Mesendoderm (in vitro differentiated cells): Measurements from ENCODE around the gene ABHD2. TPM values are rescaled to one million over a fixed set of nuclear protein-coding genes. Genes with fewer than 3 reads are reported as not detected.
"Not testable (repeated sequence)": the region's sequence is repeated elsewhere in the genome, so short reads cannot be mapped to it uniquely, and the experiment has no call there.

Experiments
- DNase-seq: peaks from one replicate; pipeline ENCODE4 v3.0.0; 2013
- H2AK5ac ChIP-seq: 2 replicates; pipeline ENCODE4 v1.6.1; 2013; ENCODE audit warnings: low read length, inconsistent platforms
- H2BK120ac ChIP-seq: 2 replicates; pipeline ENCODE4 v1.6.1; 2013; ENCODE audit warnings: low read depth, mild to moderate bottlenecking, low read length, moderate library complexity, mixed read lengths
- H2BK15ac ChIP-seq: replicated peaks from 2 replicates; pipeline ENCODE4 v1.6.1; 2013; ENCODE audit warnings: low read depth, mild to moderate bottlenecking, moderate library complexity
- H2BK5ac ChIP-seq: 2 replicates; pipeline ENCODE4 v1.6.1; 2013; ENCODE audit warnings: low read length, inconsistent platforms
- H3K18ac ChIP-seq: 2 replicates; pipeline ENCODE4 v1.6.1; 2013; ENCODE audit warnings: mild to moderate bottlenecking, low read length, mixed read lengths
- H3K23ac ChIP-seq: one replicate; pipeline ENCODE4 v1.6.1; 2013; ENCODE audit warnings: low read length
- H3K27ac ChIP-seq: 2 replicates; pipeline ENCODE4 v1.5.1; 2013; ENCODE audit warnings: low read depth, mild to moderate bottlenecking, inconsistent platforms, low read length, moderate library complexity
- H3K27me3 ChIP-seq: 2 replicates; pipeline ENCODE4 v1.6.1; 2013; ENCODE audit warnings: low read length, control low read depth, mild to moderate bottlenecking, inconsistent platforms; ENCODE audit not compliant: insufficient read depth, poor library complexity
- H3K36me3 ChIP-seq: 2 replicates; pipeline ENCODE4 v1.6.1; 2013; ENCODE audit warnings: low read length, inconsistent platforms; ENCODE audit not compliant: control insufficient read depth, insufficient read depth
- H3K4ac ChIP-seq: one replicate; pipeline ENCODE4 v1.6.1; 2013; ENCODE audit warnings: low read depth, mild to moderate bottlenecking, low read length, moderate library complexity
- H3K4me1 ChIP-seq: 2 replicates; pipeline ENCODE4 v1.6.1; 2013; ENCODE audit warnings: low read depth, low read length, inconsistent platforms; ENCODE audit not compliant: control insufficient read depth
- H3K4me2 ChIP-seq: 2 replicates; pipeline ENCODE4 v1.6.1; 2013; ENCODE audit warnings: low read length
- H3K4me3 ChIP-seq: 2 replicates; pipeline ENCODE4 v1.5.1; 2013; ENCODE audit warnings: mild to moderate bottlenecking, low read length
- H3K56ac ChIP-seq: one replicate; pipeline ENCODE4 v1.6.1; 2013; ENCODE audit warnings: low read length
- H3K79me1 ChIP-seq: 2 replicates; pipeline ENCODE4 v1.6.1; 2013; ENCODE audit warnings: low read length, inconsistent platforms
- H3K79me2 ChIP-seq: 2 replicates; pipeline ENCODE4 v1.6.1; 2013; ENCODE audit warnings: mild to moderate bottlenecking, low read length; ENCODE audit not compliant: control insufficient read depth, insufficient read depth
- H3K9ac ChIP-seq: 2 replicates; pipeline ENCODE4 v1.6.1; 2013; ENCODE audit warnings: low read length, inconsistent platforms
- H4K5ac ChIP-seq: one replicate; pipeline ENCODE4 v1.6.1; 2013; ENCODE audit warnings: low read length
- H4K8ac ChIP-seq: one replicate; pipeline ENCODE4 v1.6.1; 2013; ENCODE audit warnings: low read depth, mild to moderate bottlenecking, control low read depth, low read length, moderate library complexity
- WGBS: extraction: QIAGEN DNeasy Blood & Tissue Kit; methylation state at CpG from one replicate; pipeline ENCODE4 v1.1.7; 2013; ENCODE audit warnings: low lambda C conversion rate, missing lambda C conversion rate; ENCODE audit not compliant: insufficient coverage; ENCODE audit errors: extremely low coverage; 5-methylcytosine and 5-hydroxymethylcytosine counted together
- small RNA-seq: library from polyadenylated mRNA; stranded (forward); fragments of <200 nt; extraction: miRNeasy Mini kit (QIAGEN cat#:217004); gene quantifications from one replicate; pipeline ENCODE3, GENCODE V24; 2013; ENCODE audit not compliant: insufficient read depth

ABHD2 gene

GRCh38 chr15:89250142-89250541 is 161.9 kb downstream of the ABHD2 start:
- peaks cover 15% of the 10 kb centered on the region for H3K79me2 ChIP-seq
- not testable (repeated sequence) for H3K56ac ChIP-seq, H3K4me1 ChIP-seq, H3K4ac ChIP-seq, H3K9ac ChIP-seq, H3K23ac ChIP-seq, H2BK120ac ChIP-seq, H3K18ac ChIP-seq, H3K4me3 ChIP-seq, H3K4me2 ChIP-seq, H3K27me3 ChIP-seq, H4K5ac ChIP-seq, H3K36me3 ChIP-seq, DNase-seq, H2BK15ac ChIP-seq, H4K8ac ChIP-seq, H2BK5ac ChIP-seq, H3K27ac ChIP-seq, H3K79me1 ChIP-seq, H2AK5ac ChIP-seq
- WGBS, result no CpG with 5 or more reads among the region's 5 CpGs

Small RNA genes within 50 kb of the gene (small RNA-seq; reads per million reads assigned to genes)
- gene RNU7-195P, result not detected
